Neural crest cell (in vitro differentiated cells): ENCODE data around the gene DUSP11. TPM values are rescaled to one million over a fixed set of nuclear protein-coding genes. Genes with fewer than 3 reads are reported as not detected.
A peak's percentile ranks its signal among the peaks of the same experiment; 100 is the strongest.
"Not testable (repeated sequence)": the region's sequence is repeated elsewhere in the genome, so short reads cannot be mapped to it uniquely, and the experiment has no call there.

Experiments used
- DNase-seq: peaks from one replicate; pipeline ENCODE4 v3.0.0; 2021; ENCODE audit warnings: low read depth, mixed read lengths, low spot score
- H3K27ac Mint-ChIP-seq: one replicate; pipeline ENCODE4 v1.8.0; 2021; ENCODE audit warnings: mild to moderate bottlenecking, mixed read lengths; ENCODE audit not compliant: unreplicated experiment
- H3K27me3 Mint-ChIP-seq: 2 replicates; pipeline ENCODE4 v1.8.0; 2021; ENCODE audit warnings: low read depth, mild to moderate bottlenecking, mixed read lengths
- H3K36me3 Mint-ChIP-seq: 2 replicates; pipeline ENCODE4 v1.8.0; 2021; ENCODE audit warnings: low read depth, mild to moderate bottlenecking, mixed read lengths
- H3K4me1 Mint-ChIP-seq: 2 replicates; pipeline ENCODE4 v1.8.0; 2021; ENCODE audit warnings: mixed read lengths
- H3K4me3 Mint-ChIP-seq: one replicate; pipeline ENCODE4 v1.8.0; 2021; ENCODE audit warnings: mild to moderate bottlenecking, mixed read lengths
- H3K9me3 Mint-ChIP-seq: 2 replicates; pipeline ENCODE4 v1.8.0; 2021; ENCODE audit warnings: mixed read lengths
- total RNA-seq: library from RNA; stranded (reverse); gene quantifications from 2 replicates; pipeline ENCODE4 v1.2.1, GENCODE V29; 2021
- TF ChIP-seq, protein P1 (sequence below): fragments of 200-600 bp; sonication (generic); conservative IDR thresholded peaks from 2 replicates; pipeline ENCODE4 v1.5.0; 2021; ENCODE audit warnings: antibody characterized with exemption, mild to moderate bottlenecking

DUSP11 gene
- total RNA-seq, 1 donor from 2014 or later: 18.2 TPM

DNA sequence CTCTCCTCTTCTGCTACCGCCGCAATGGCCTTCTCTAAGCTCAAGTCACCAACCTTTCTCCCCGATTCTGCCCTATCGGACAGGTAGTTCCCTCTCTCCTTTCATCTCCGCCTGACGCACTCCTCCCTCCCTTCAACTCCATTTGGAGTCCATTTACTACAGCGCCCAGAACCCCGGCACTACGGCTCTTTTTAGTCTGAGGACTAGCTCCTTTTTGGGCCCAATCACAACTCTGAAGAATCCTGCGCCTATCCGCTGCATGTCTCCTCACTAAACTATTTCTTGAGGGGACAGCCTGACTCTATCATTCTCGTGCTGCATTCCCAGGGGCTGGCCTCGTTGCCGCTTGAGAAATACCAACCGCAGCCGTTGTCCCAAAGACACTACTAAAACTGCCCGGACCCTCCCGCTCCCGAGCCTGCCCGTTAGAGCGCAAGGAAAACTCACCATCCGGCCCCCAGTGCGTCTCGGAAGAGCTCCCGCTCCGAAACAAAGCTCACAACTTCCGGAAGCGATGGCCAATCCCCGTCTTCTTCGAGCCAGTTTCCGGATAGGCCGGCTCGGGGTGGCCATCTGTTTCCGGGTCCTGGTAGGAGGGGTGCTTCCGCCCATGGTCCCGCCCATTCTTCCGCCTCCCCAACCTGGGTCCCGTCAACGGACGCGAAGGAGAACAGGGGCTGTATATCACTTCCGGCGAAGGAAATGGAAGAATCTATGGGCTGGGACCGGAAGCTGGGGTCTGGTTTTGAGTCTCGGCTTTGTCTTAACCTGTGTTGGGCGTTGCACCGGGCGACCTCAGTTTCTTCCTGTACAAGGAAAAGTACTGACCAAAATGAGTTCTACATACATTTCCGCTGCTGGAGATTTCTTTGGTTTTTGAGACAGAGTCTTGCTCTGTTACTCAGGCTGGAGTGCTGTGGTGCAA lies 42.8 kb downstream of the DUSP11 start, which contains the start of gene TPRKB:
TSS of gene TPRKB (minus strand) at position 491 of the 925 bp plus-strand sequence. CDS start 2,776 bp downstream, outside the sequence.
- peak; percentile 89 for DNase-seq
- H3K36me3 Mint-ChIP-seq: peaks cover 24% of the 10 kb centered on the region
- H3K27me3 Mint-ChIP-seq: peaks cover 36% of the 10 kb centered on the region
- TF ChIP-seq, protein P1, sequence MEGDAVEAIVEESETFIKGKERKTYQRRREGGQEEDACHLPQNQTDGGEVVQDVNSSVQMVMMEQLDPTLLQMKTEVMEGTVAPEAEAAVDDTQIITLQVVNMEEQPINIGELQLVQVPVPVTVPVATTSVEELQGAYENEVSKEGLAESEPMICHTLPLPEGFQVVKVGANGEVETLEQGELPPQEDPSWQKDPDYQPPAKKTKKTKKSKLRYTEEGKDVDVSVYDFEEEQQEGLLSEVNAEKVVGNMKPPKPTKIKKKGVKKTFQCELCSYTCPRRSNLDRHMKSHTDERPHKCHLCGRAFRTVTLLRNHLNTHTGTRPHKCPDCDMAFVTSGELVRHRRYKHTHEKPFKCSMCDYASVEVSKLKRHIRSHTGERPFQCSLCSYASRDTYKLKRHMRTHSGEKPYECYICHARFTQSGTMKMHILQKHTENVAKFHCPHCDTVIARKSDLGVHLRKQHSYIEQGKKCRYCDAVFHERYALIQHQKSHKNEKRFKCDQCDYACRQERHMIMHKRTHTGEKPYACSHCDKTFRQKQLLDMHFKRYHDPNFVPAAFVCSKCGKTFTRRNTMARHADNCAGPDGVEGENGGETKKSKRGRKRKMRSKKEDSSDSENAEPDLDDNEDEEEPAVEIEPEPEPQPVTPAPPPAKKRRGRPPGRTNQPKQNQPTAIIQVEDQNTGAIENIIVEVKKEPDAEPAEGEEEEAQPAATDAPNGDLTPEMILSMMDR: no peak
- H3K4me1 Mint-ChIP-seq: peaks cover 19% of the 10 kb centered on the region
- H3K27ac Mint-ChIP-seq: peak within 1 kb of the TSS; percentile 94
- peak within 1 kb of the TSS; percentile 98 for H3K4me3 Mint-ChIP-seq
- peaks cover 11% of the 10 kb centered on the region for H3K9me3 Mint-ChIP-seq

DNA sequence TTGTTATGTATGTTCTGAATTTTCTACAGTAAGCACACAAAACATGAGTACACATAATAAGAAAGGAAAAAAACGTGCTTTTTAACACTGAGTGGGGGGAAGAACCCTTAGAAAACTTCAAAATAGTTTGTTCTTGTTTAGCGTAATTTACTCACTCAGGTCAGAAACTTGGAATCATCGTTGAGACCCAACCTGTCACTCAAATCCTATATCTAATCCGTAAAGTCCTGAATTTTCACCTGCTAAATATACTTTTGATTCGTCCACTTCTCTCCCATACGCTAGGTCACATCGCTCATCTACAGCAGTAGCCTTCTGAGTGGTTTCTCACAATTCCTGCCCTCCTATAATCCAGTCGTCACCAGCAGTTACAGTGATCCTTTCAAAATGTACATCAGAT lies 43.5 kb downstream of the DUSP11 start:
- H3K36me3 Mint-ChIP-seq: peaks cover 24% of the 10 kb centered on the region
- no peak for DNase-seq
- peak overlapping the region; percentile 98 for H3K4me3 Mint-ChIP-seq
- TF ChIP-seq, protein P1: no peak
- peaks cover 11% of the 10 kb centered on the region for H3K9me3 Mint-ChIP-seq
- H3K4me1 Mint-ChIP-seq: peaks cover 19% of the 10 kb centered on the region
- H3K27me3 Mint-ChIP-seq: peaks cover 28% of the 10 kb centered on the region
- peak overlapping the region; percentile 88 for H3K27ac Mint-ChIP-seq

DNA sequence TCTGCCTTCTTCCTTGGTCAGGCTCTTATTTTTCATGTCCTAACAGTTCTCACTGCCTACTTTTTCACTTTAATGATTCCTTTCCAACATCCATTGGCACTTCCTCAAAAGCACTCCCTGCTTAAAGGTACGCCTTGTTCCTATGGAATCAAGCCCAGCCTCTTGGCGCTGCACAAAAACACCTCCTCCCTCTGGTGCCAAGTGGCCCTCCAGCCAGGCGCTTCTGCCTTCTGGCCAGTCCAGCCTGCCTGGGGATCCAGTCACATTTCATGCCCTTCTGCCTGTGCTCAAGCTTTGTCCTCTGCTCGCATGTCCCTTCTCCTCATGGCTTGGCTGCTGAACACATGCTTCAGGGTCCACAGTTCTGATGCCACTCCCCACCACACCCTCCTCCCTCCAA lies 49.1 kb downstream of the DUSP11 start:
- H3K36me3 Mint-ChIP-seq: peaks cover 15% of the 10 kb centered on the region
- H3K27ac Mint-ChIP-seq: no peak overlapping the region
- no peaks in the 10 kb centered on the region for H3K9me3 Mint-ChIP-seq
- TF ChIP-seq, protein P1: no peak
- no peaks in the 10 kb centered on the region for H3K27me3 Mint-ChIP-seq
- no peak overlapping the region for H3K4me3 Mint-ChIP-seq
- DNase-seq: no peak
- H3K4me1 Mint-ChIP-seq: peaks cover under 1% of the 10 kb centered on the region

DNA sequence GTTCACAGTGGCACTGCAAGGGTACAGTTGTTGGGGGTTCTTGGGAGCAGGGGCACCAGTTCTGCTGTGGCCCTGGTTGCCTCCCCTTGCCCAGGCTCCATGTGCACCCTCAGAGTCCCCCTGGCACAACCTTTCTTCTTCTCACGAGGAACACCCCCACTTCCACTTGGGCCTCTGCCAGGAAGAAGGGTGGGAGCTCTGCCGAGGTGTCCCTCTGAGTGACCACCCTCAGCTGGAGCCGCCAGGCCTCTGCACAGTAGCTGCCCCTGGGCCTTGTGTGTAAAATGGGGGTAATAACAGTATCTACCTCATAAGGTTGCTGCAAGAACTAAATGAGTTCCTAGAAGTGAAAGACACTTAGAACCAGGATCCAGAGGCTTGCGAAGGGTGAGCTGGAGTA lies 51.2 kb downstream of the DUSP11 start:
- Mint-ChIP-seq H3K27me3 (no peaks in the 10 kb centered on the region), H3K36me3 (peaks cover 15% of the 10 kb centered on the region), H3K4me1 (no peaks in the 10 kb centered on the region), H3K27ac (no peak overlapping the region), H3K9me3 (no peaks in the 10 kb centered on the region), H3K4me3 (no peak overlapping the region)
- no peak for DNase-seq
- TF ChIP-seq, protein P1: no peak

DNA sequence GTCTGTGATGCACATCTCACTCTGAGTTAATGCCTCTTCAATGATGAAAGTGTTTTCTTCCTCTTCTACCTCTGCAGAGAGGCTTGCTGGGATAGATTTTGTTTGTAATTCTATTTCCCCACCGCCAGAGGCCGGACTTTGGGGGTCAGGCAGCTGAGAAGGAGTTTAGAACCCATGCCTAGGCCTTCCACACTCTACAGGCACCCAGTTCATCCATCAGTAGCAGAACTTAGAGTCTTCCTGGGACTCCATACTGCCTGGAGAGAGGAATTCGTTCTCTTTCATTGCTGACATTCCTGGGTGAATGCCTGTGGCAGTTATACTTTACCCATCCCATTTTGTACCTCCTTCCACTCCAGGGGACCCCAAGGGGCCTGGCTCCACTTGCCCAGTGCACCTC lies 51.9 kb downstream of the DUSP11 start:
- Mint-ChIP-seq H3K9me3 (no peaks in the 10 kb centered on the region), H3K4me1 (no peaks in the 10 kb centered on the region), H3K27me3 (no peaks in the 10 kb centered on the region), H3K27ac (no peak overlapping the region), H3K4me3 (no peak overlapping the region), H3K36me3 (peaks cover 11% of the 10 kb centered on the region)
- TF ChIP-seq, protein P1: no peak
- DNase-seq: no peak

DNA sequence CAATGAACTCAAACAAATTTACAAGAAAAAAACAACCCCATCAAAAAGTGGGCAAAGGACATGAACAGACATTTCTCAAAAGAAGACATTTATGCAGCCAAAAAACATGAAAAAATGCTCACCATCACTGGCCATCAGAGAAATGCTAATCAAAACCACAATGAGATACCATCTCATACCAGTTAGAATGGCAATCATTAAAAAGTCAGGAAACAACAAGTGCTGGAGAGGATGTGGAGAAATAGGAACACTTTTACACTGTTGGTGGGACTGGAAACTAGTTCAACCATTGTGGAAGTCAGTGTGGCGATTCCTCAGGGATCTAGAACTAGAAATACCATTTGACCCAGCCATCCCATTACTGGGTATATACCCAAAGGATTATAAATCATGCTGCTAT lies 53.2 kb downstream of the DUSP11 start:
- H3K27ac Mint-ChIP-seq, H3K27me3 Mint-ChIP-seq, H3K4me3 Mint-ChIP-seq, H3K4me1 Mint-ChIP-seq, DNase-seq, H3K9me3 Mint-ChIP-seq: not testable (repeated sequence)
- H3K36me3 Mint-ChIP-seq: peaks cover 17% of the 10 kb centered on the region
